ENCODE data around the gene DLGAP1. TPM values are rescaled to one million over a fixed set of nuclear protein-coding genes. Genes with fewer than 3 reads are reported as not detected.

DLGAP1 gene
- total RNA-seq, 3 donors from 2014 or later = 0.96 to 17.6 (median 5.2) TPM

DNA sequence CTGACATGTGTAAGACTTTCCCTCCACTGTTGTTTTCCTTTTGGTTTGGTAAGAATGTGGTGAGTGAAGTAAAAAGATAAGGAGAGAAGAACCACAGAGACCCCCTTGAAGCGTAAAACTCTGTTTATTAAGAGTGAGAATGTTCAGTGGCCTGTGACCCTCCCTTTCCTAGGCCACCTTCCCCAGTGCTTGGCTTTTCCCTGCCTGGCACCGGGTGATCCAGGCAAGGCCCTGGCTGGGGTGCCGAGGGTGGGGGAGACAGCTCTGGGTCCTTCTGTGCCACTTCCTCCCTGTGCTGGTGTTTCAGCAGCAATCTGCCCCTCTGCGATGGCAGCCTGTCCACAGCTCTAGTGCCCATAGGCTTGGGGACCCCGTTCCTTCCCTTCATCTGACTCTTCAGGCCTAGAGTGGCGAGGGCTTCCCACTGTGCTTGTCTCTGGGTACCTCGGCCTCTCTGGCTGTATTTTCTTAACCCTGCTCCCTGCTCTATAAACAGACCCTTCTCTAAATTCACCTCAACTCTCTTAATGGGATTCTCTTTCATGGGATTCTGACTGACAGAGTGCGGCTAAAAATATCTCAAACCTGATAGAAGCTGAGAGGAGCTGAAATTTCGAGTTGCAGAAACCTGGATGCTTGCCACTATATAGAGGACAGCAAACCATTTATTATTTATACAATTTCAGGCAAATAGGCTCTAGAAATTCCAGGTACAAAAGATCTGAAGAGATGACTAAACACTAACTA lies 461.0 kb downstream of the DLGAP1 start:
- H3K27me3 ChIP-seq = no peaks in the 10 kb centered on the region
- intact Hi-C loops (cut with DNase I; ENCODE audit: low total_unique reads) = no loop called here
- DNase-seq (ENCODE audit: low spot score in 2 of 2) = no peak
- H3K4me3 ChIP-seq = no peak overlapping the region
- H3K9me3 ChIP-seq = no peaks in the 10 kb centered on the region
- no peaks in the 10 kb centered on the region for H3K36me3 ChIP-seq
- no peak overlapping the region for H3K27ac ChIP-seq
- TF ChIP-seq POLR2AphosphoS5 (IDR thresholded peaks at IDR 0.05) = no peak
- TF ChIP-seq POLR2A (IDR thresholded peaks at IDR 0.05) = no peak
- TF ChIP-seq, protein P1, sequence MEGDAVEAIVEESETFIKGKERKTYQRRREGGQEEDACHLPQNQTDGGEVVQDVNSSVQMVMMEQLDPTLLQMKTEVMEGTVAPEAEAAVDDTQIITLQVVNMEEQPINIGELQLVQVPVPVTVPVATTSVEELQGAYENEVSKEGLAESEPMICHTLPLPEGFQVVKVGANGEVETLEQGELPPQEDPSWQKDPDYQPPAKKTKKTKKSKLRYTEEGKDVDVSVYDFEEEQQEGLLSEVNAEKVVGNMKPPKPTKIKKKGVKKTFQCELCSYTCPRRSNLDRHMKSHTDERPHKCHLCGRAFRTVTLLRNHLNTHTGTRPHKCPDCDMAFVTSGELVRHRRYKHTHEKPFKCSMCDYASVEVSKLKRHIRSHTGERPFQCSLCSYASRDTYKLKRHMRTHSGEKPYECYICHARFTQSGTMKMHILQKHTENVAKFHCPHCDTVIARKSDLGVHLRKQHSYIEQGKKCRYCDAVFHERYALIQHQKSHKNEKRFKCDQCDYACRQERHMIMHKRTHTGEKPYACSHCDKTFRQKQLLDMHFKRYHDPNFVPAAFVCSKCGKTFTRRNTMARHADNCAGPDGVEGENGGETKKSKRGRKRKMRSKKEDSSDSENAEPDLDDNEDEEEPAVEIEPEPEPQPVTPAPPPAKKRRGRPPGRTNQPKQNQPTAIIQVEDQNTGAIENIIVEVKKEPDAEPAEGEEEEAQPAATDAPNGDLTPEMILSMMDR (IDR thresholded peaks at IDR 0.05) = no peak
- H3K4me1 ChIP-seq = no peaks in the 10 kb centered on the region

DNA sequence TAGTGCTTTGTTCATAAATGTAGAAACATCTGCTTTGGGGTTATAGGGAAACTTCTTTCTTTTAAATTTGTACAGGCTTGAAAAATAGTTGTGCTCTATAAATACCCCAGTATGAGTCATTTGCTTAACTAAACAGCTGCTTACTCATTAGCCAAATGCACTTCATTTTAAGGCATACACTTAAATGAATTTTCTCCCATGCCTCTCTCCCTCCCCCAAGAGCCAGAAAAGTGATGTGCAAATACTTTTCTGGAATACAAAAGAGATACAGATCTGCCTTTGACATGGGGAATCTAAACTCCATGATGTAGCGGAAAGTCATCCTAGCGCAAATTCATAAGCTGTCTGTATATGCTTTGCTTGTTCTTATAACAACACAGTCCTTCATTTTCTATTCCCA lies 469.4 kb downstream of the DLGAP1 start:
- Histone ChIP-seq H3K9me3 (no peaks in the 10 kb centered on the region), H3K4me3 (no peak overlapping the region), H3K4me1 (no peaks in the 10 kb centered on the region), H3K27me3 (no peaks in the 10 kb centered on the region), H3K27ac (no peak overlapping the region), H3K36me3 (no peaks in the 10 kb centered on the region)
- no peak for TF ChIP-seq POLR2AphosphoS5 (IDR thresholded peaks at IDR 0.05)
- TF ChIP-seq POLR2A (IDR thresholded peaks at IDR 0.05) = no peak
- TF ChIP-seq, protein P1 (IDR thresholded peaks at IDR 0.05) = no peak
- no peak for DNase-seq (ENCODE audit: low spot score in 2 of 2)
- intact Hi-C loops (cut with DNase I; ENCODE audit: low total_unique reads) = no loop called here

DNA sequence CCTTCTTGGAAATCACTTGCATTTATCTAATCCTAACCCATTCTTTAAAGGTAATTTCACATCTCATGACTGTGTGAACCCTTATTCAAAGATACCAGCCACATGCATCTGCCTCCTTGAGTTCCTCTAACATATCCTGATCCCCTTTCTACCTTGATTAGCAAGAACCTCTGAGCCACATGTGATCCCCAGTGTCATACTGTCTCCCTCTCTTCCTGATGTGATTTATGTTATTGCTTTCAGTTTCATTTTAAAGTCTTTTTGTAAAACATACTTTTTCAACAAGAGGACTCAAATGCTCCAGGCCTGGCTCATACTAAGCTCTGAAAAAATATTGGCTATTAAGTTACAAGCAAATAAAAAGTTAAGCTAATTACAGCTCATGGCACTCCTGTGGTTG lies 470.1 kb downstream of the DLGAP1 start:
- TF ChIP-seq POLR2AphosphoS5 (IDR thresholded peaks at IDR 0.05) (no peak), POLR2A (IDR thresholded peaks at IDR 0.05) (no peak)
- TF ChIP-seq, protein P1 (IDR thresholded peaks at IDR 0.05) = no peak
- no peaks in the 10 kb centered on the region for H3K9me3 ChIP-seq
- no peaks in the 10 kb centered on the region for H3K4me1 ChIP-seq
- H3K4me3 ChIP-seq = no peak overlapping the region
- no peak overlapping the region for H3K27ac ChIP-seq
- no peak for DNase-seq (ENCODE audit: low spot score in 2 of 2)
- intact Hi-C loops (cut with DNase I; ENCODE audit: low total_unique reads) = no loop called here
- no peaks in the 10 kb centered on the region for H3K27me3 ChIP-seq
- H3K36me3 ChIP-seq = no peaks in the 10 kb centered on the region

DNA sequence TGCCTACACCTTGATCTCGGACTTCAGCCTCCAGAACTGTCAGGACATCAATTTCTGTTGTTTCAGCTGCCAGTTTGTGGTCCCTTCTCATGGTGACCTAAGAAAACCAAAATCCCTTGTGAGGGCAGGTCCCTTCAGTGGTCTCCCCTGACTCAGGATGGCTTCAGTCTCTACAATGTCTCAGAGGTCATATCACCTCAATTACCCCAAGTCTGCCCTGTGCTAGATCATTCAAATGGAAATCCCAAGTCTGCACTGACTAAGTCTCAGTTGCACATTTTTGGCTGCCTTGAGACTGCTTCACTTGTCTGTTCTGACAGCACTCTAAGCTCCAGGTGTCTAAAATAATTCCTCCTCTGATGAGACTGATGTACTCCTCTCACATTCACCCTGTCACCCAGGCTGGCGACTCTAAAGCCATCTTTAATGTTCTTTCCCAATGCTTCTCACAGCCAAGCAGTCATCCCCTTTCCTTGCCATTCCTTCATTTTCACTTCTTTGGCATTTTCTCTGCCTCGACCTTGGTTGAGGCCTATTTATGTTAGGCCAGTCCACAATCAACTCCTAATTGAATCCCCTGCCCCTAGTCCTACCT lies 470.8 kb downstream of the DLGAP1 start:
- no peaks in the 10 kb centered on the region for H3K27me3 ChIP-seq
- DNase-seq (ENCODE audit: low spot score in 2 of 2) = no peak
- no peaks in the 10 kb centered on the region for H3K4me1 ChIP-seq
- TF ChIP-seq, protein P1 (IDR thresholded peaks at IDR 0.05) = no peak
- intact Hi-C loops (cut with DNase I; ENCODE audit: low total_unique reads) = no loop called here
- H3K27ac ChIP-seq = no peak overlapping the region
- H3K36me3 ChIP-seq = no peaks in the 10 kb centered on the region
- no peak overlapping the region for H3K4me3 ChIP-seq
- H3K9me3 ChIP-seq = peaks cover 0 to 5% of the 10 kb centered on the region in 2 donors

DNA sequence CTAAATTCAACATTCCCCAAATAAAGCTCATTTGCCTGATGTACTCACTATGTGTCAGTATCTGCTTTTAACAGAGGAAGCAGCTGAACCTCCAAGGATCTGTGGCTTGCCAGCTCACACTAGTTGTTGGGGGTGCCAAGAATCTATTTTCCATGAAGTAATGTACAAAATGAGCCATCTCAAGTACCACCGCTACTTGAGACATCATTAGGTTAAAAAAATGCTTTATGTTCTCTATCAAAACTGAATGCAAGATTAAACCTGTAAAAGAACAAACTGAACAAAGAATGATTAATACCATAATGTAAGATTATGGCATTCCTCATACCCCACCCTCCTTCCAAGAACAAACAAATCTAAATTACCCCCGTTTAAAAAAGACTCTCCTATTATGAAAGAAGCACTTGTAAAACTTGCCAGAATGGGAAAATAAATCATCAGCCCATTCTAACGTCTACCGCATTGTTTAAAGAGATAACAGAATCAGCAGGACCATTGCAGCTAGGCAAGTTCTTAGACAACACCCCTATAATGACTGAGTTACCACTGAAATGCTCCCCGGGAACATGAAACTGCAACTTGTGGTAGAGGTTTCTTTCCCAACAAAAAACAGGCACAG lies 471.6 kb downstream of the DLGAP1 start:
- Histone ChIP-seq H3K27ac (no peak overlapping the region), H3K27me3 (no peaks in the 10 kb centered on the region), H3K4me1 (no peaks in the 10 kb centered on the region), H3K9me3 (peaks cover 0 to 10% of the 10 kb centered on the region in 2 donors), H3K36me3 (no peaks in the 10 kb centered on the region), H3K4me3 (no peak overlapping the region)
- TF ChIP-seq, protein P1 (IDR thresholded peaks at IDR 0.05) = no peak
- TF ChIP-seq POLR2A (IDR thresholded peaks at IDR 0.05) (no peak), POLR2AphosphoS5 (IDR thresholded peaks at IDR 0.05) (no peak)
- no peak for DNase-seq (ENCODE audit: low spot score in 2 of 2)
- intact Hi-C loops (cut with DNase I; ENCODE audit: low total_unique reads) = no loop called here

Measured in breast epithelium (tissue), 4 donors.